Stimulated activated CD8-positive, alpha-beta memory T cell treated with anti-CD3 and anti-CD28 coated beads, Interleukin-15, amount 100 ng/mL, for 1 hour (primary cell): ENCODE data around the gene SPRED2.

ENCODE experiments used
- DNase-seq: peaks from one replicate; pipeline ENCODE4 v3.0.0-alpha.2; 2020; ENCODE audit warnings: low read depth

SPRED2 gene, protein sequence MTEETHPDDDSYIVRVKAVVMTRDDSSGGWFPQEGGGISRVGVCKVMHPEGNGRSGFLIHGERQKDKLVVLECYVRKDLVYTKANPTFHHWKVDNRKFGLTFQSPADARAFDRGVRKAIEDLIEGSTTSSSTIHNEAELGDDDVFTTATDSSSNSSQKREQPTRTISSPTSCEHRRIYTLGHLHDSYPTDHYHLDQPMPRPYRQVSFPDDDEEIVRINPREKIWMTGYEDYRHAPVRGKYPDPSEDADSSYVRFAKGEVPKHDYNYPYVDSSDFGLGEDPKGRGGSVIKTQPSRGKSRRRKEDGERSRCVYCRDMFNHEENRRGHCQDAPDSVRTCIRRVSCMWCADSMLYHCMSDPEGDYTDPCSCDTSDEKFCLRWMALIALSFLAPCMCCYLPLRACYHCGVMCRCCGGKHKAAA

GRCh38 chr2:65432227-65433190 is at the start of gene SPRED2:
Gene SPRED2 (minus strand): TSS chr2:65432599. CDS start chr2:65431987, 612 bp downstream.
- no peak for DNase-seq

- no peak for DNase-seq
Measured at GRCh38 chr2:65481961-65482360, 49.6 kb upstream of the SPRED2 start.

GRCh38 chr2:65479524-65479923 is 47.1 kb upstream of the SPRED2 start:
- DNase-seq = no peak

DNA sequence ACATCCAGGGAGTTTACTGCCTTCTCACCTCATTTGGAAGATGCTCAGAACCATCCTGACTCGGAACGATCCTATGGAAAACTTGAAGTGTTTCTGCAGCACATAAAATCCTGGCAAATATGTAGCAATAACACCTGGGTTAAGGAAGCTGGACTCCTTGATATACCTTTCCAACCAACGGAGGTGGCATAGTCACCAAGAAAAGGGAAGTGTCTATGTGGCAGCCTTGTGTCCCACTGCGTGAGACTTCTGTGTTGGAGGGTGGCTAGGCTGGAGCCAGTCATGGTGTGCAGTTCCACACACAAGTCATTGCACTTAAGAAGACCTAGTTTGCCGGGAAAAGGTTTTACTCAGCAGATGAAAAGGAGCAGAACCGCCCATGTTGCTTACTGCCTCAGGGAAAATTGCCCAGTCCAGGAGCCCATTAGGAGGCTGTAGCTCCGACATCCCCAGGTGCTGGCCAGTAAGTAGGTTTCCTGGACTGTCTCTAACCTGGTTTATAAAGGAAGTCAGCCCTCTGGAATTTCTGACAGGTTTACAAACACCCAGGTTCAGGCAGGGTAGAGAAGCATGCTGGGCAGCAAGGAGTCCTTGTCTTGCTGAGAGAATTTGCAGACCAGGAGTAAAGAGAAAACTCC is 46.2 kb upstream of the SPRED2 start:
- DNase-seq = no peak

DNA sequence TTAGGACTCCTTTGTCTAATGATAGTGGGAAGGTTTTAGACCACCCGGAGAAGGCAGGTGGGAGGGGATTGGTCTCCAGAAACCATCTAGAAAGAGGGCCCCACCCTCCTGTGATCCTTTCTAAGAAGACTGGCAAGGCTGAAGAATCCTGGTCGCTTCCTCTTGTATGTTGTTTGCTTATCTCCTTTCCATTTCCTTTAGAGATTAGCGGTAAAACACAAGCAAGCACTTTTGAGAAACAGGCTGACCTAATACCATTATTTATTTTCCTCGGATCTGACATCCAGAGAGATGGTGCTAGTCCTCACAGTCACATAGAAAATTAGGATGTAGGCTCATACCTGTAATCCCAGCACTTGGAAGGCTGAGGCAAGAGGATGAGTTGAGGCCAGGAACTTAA is 45.2 kb upstream of the SPRED2 start:
- no peak for DNase-seq

- DNase-seq = no peak
Measured at GRCh38 chr2:65476778-65477177, 44.4 kb upstream of the SPRED2 start.

GRCh38 chr2:65475000-65475399 is 42.6 kb upstream of the SPRED2 start:
- DNase-seq = no peak

GRCh38 chr2:65473045-65473444 is 40.6 kb upstream of the SPRED2 start:
- DNase-seq = no peak

DNA sequence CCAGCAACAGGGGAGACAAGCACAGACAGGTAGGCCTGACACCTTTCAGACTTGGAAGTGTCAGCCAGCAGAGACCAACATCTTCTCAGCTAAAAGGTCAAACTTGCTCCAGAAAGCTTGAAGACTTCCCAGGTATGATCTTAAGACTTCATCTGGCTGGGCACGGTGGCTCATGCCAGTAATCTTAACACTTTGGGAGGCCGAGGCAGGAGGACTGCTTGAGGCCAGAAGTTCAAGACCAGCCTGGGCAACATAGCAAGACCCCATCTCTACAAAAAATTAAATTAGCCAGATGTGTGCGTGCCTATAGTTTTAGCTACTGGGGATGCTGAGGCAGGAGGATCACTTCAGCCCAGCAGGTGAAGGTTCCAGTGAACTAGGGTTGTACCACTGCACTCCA is 39.0 kb upstream of the SPRED2 start:
- DNase-seq = no peak

DNA sequence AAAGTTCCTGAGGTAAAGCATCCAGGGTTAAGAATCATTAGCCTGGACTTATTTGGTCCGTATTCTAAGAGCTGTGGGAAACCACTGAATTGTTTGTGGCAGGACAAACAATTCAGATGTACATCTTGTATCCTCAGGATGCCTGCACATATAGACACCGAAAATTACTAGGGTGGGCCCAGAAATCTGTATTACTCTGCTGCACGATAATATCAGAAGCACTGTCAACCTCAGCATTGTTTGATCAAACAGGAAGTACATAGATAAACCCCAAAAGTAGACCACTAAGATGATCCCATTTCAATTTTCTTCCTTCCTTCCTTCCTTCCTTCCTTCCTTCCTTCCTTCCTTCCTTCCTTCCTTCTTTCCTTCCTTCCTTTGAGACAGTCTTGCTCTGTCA is 34.2 kb upstream of the SPRED2 start:
- no peak for DNase-seq

GRCh38 chr2:65465857-65466256 is 33.5 kb upstream of the SPRED2 start:
- no peak for DNase-seq

DNA sequence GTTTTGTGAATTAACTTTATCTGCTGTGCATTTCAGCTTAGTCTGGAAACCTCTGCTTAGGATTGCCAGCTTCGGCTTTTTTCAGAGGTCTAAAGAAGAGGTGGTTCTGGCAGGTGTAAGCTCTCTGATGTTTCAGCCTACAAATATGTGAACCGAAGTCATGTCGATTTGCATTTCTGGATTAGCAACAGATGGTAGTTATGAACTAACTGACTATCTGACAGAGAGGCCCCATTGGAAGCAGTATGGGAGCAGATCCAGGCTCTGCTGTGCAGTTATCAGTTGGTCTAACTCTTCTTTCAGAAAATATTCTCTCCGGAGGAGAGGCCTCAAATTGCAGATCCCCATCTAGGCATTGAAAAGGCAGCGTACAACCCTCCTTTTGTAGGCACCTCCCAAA is 32.7 kb upstream of the SPRED2 start:
- no peak for DNase-seq

GRCh38 chr2:65464604-65465003 is 32.2 kb upstream of the SPRED2 start:
- DNase-seq = no peak

DNA sequence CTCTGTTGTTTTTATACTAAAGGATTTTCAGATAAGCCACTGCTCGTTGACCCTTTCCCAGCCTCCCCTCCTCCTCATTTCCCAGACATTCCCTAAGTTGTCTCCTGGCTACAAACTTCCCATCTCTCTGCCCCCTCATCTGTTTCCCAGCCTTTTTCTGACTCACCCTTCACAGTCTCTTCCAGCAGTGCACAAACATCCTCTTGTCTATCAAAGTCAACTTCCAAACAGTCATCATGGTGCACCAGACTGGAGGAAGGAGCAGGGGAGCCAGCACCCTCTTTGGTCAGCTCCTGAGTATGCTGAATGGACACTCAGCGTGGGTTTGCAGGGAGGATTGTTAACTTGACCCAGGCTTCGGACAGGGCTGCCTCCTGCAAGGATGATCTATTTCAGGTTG is 26.6 kb upstream of the SPRED2 start:
- no peak for DNase-seq

DNA sequence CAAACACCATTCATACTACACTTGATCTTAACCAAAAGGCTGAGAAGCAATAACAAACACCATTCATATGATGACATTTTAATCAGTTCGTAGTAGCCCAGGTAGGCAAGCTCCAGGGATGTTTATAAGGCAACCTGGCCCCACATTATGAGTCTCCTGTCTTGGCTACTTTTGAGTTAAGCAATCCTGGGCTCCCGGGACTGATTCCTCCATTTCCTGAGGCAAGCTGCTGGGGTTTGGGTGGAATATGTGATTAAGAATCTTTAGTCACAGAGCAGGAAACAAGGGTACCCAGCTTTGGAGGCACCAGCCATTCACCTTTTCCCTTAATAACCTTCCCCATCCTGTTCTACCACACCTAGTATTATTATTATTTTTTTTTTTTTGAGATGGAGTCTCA is 24.5 kb upstream of the SPRED2 start:
- no peak for DNase-seq

DNA sequence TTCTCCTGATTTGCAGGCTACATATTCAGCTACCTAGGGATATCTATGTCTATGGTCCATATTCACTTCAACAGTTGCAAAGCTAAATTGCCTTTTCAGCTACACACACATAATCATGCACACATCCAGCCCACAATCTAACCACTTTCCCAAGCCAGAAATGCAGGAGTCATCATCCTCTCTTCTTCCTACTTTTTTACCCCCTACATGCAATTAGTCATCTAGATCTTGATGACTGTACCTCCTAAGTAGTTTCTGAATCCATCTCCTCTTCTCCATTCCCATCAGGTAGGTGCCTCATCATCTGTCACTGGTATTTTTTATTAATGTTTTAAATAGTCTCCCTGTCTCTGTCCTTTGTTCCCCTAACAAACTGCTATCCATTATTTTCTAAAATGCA is 23.7 kb upstream of the SPRED2 start:
- no peak for DNase-seq

- no peak for DNase-seq
Measured at GRCh38 chr2:65453916-65454315, 21.5 kb upstream of the SPRED2 start.

DNA sequence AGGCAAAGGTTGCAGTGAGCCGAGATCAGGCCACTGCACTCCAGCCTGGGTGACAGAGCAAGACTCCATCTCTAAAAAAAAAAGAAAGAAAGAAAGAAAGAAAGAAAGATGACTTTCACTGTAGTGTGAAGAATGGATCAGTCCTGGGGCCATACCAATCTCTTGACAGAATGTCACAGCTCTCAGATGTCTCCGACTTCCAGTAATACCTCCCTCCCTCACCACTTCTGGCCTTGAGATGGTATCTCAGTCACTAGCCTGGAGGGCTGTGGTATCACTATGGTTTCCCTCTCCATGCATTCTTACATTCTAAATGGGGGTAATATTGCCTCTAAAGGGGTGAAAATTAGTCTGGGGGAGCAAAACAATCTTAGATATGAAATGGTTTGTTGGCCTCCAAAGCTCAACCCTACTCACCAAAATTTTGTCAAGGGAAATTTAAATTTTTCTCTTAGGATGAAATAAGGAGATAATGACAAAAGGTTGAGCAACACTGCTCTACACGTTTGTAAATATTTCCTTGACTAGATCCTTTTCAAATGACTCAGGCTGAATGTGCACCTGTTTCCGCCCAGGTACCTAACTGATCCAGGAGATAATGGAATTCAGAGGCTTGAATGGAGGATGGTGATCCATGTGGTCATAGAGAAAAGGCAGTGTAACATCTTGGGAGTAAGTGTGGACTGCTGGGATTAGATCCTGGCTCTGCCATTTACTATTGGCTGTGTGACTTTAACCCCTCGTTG is 19.9 kb upstream of the SPRED2 start:
- no peak for DNase-seq

DNA sequence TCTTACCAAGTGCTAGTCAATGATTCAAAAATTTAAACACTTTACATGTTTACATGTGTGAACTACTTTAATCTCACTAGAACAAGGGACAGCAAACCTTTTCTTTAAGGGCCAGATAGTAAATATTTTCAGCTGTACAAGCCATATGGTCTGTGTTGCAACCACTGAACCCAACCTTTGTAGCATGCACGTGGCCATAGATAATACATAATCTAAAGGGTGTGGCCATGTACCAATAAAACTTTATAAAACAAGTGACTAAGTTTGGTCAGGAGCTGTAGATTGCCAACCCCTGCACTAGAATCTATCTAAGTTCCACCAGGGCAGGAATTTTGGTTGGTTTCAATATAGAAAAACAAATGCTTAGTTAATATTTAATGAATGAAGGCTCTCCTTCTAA is 18.4 kb upstream of the SPRED2 start:
- DNase-seq = no peak

DNA sequence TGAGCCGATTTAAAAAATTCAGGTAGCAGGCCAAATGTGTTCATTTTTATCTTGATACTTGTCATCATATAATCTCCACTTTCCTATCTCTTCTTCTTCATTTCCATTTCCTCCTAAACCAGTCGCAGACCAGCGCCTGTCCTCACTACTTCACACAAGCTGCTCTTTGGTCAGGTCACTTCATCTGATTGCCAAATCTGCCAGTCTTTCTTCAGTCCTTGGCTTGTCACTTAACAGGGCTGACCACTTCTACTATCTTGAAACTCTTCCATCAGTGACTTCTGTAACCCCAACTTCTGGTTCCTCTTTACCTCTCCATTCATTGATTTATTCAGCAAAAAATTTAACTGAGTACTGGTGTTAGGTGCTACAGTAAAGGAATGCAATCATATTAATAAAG is 18.0 kb upstream of the SPRED2 start:
- DNase-seq = no peak

GRCh38 chr2:65443509-65444186 is 11.2 kb upstream of the SPRED2 start:
- DNase-seq = no peak
